ENCODE results near the gene AK5.

Gene AK5

DNA sequence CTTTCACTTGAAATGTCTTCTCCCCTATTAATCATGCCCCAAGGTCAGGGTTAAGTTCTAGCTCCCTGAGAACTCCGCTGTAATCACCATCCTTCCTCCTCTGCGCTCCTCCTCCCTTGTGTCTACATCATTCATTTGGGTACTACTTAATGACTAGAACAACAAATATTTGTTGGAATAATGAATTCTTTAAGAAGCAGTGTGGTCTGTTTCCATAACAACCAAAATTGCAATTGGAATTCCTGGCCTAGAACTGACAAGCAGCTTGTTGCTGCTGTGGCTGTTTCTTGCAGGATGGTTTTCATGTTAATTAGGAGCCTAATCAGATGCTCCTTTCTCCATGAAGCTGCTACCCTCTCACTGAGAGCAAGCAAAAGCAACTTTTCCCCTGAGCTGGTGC lies 208.1 kb downstream of the AK5 start:
- Histone ChIP-seq H3K9ac (ENCODE audit: low read length) (no peak overlapping the region), H4K20me1 (ENCODE audit: insufficient read depth, low read length) (no peaks in the 10 kb centered on the region), H3K27me3 (replicated peaks; ENCODE audit: insufficient read depth, low read length) (no peaks in the 10 kb centered on the region), H3K4me2 (ENCODE audit: low read depth, low read length) (no peak overlapping the region), H3K36me3 (replicated peaks; ENCODE audit: insufficient read depth, low read length) (no peaks in the 10 kb centered on the region), H3K79me2 (ENCODE audit: low read length) (no peaks in the 10 kb centered on the region), H3K9me2 (replicated peaks; ENCODE audit: insufficient read depth, low read length) (no peaks in the 10 kb centered on the region), H3K27ac (ENCODE audit: low read length) (no peak overlapping the region), H3F3A (ENCODE audit: insufficient read depth, low read length) (no peaks in the 10 kb centered on the region), H3K4me1 (ENCODE audit: low read length) (no peaks in the 10 kb centered on the region), H3K9me3 (replicated peaks; ENCODE audit: insufficient read depth, low read length) (no peaks in the 10 kb centered on the region), H3K4me3 (ENCODE audit: low read length) (no peak overlapping the region), H2AFZ (ENCODE audit: low read length) (no peak overlapping the region)
- TF ChIP-seq CTCF (IDR thresholded peaks at IDR 0.05; ENCODE audit: low read length) (no peak), EZH2 (optimal IDR thresholded peaks at IDR 0.05; ENCODE audit: low read depth, low read length) (no peak), EZH2phosphoT487 (IDR thresholded peaks at IDR 0.05; ENCODE audit: low read length) (no peak)
- DNase-seq, result no peak

DNA sequence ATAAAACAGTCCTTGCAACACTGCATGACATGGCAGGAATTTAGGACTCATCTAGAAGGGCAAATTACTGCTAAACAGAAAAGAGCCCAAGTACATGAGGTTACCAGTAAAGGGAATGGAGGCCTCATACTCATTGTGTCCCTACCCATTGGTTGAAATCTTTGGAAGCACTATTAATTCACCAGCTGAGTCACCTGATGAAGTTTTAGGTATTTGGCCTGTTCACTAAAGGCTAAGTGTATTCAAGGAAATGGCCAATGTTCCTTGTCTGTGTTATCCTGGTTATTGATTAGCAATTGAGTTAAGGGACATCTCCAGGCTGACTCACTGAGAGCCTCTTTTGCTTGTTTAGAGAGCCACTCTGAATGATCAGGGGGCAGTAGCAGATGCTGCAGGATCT lies 212.2 kb downstream of the AK5 start:
- Histone ChIP-seq H3K9ac (ENCODE audit: low read length) (no peak overlapping the region), H3F3A (ENCODE audit: insufficient read depth, low read length) (no peaks in the 10 kb centered on the region), H3K36me3 (replicated peaks; ENCODE audit: insufficient read depth, low read length) (no peaks in the 10 kb centered on the region), H4K20me1 (ENCODE audit: insufficient read depth, low read length) (no peaks in the 10 kb centered on the region), H3K4me3 (ENCODE audit: low read length) (no peak overlapping the region), H3K4me1 (ENCODE audit: low read length) (no peaks in the 10 kb centered on the region), H3K79me2 (ENCODE audit: low read length) (no peaks in the 10 kb centered on the region), H3K9me3 (replicated peaks; ENCODE audit: insufficient read depth, low read length) (no peaks in the 10 kb centered on the region), H3K27ac (ENCODE audit: low read length) (no peak overlapping the region), H3K4me2 (ENCODE audit: low read depth, low read length) (no peak overlapping the region), H3K27me3 (replicated peaks; ENCODE audit: insufficient read depth, low read length) (no peaks in the 10 kb centered on the region), H3K9me2 (replicated peaks; ENCODE audit: insufficient read depth, low read length) (no peaks in the 10 kb centered on the region), H2AFZ (ENCODE audit: low read length) (no peak overlapping the region)
- no peak for DNase-seq
- TF ChIP-seq EZH2 (optimal IDR thresholded peaks at IDR 0.05; ENCODE audit: low read depth, low read length) (no peak), CTCF (IDR thresholded peaks at IDR 0.05; ENCODE audit: low read length) (no peak), EZH2phosphoT487 (IDR thresholded peaks at IDR 0.05; ENCODE audit: low read length) (no peak)

GRCh38 chr1:77498918-77499317 lies 217.1 kb downstream of the AK5 start:
- Histone ChIP-seq H3K79me2 (ENCODE audit: low read length) (no peaks in the 10 kb centered on the region), H3K36me3 (replicated peaks; ENCODE audit: insufficient read depth, low read length) (no peaks in the 10 kb centered on the region), H3K9me2 (replicated peaks; ENCODE audit: insufficient read depth, low read length) (no peaks in the 10 kb centered on the region), H3K9ac (ENCODE audit: low read length) (no peak overlapping the region), H3K4me1 (ENCODE audit: low read length) (no peaks in the 10 kb centered on the region), H3K4me3 (ENCODE audit: low read length) (no peak overlapping the region), H3K27me3 (replicated peaks; ENCODE audit: insufficient read depth, low read length) (no peaks in the 10 kb centered on the region), H2AFZ (ENCODE audit: low read length) (no peak overlapping the region), H3K27ac (ENCODE audit: low read length) (no peak overlapping the region), H3F3A (ENCODE audit: insufficient read depth, low read length) (no peaks in the 10 kb centered on the region), H3K9me3 (replicated peaks; ENCODE audit: insufficient read depth, low read length) (no peaks in the 10 kb centered on the region), H4K20me1 (ENCODE audit: insufficient read depth, low read length) (no peaks in the 10 kb centered on the region), H3K4me2 (ENCODE audit: low read depth, low read length) (no peak overlapping the region)
- no peak for TF ChIP-seq EZH2phosphoT487 (IDR thresholded peaks at IDR 0.05; ENCODE audit: low read length)
- TF ChIP-seq EZH2 (optimal IDR thresholded peaks at IDR 0.05; ENCODE audit: low read depth, low read length), result no peak
- TF ChIP-seq CTCF (IDR thresholded peaks at IDR 0.05; ENCODE audit: low read length), result no peak
- no peak for DNase-seq

All from MM.1S (cell line).